ENCODE measurements around the gene COL24A1.

The COL24A1 gene

DNA sequence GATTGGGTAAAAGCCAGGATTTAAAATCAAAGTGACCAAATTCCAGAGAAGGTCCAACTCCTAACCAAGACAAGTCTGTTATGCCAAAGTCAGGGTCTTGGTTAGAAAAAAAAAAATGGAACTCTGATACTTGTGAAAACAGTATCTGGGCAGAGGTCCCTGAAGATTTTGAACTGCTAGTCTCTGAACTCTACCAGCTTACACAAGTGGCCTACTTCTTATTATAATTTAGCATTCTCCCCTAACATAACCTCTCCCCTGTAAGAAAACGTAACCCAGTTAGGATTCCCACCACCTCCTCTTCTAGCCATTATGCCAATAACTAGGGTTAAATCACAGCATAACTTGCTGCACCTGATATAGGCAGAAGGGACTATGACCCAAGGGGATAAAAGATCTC is 220.5 kb downstream of the COL24A1 start:
- no peak for TF ChIP-seq CTCF (IDR thresholded peaks at IDR 0.05; ENCODE audit: extremely low read depth, missing control alignments)
- no peak for DNase-seq (ENCODE audit: low spot score)

DNA sequence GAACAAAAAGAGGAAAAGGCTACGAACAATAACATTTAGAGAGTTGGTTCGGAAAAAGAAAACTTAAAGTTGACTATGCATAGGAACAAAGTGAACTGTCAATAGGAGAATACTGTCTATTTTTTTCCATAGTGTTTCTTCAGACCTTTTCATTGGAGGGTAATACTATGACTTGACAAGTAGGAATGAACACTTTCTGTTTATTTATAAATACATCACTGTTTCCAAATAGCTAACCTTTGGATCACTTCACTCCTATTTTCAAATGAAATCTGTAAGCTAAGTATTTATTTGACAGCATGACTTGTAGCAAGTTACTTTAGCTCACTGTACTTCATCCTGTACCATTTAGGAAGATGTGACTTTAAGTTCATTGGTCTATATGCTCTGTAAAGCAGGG is 221.3 kb downstream of the COL24A1 start:
- DNase-seq (ENCODE audit: low spot score), result no peak
- TF ChIP-seq CTCF (IDR thresholded peaks at IDR 0.05; ENCODE audit: extremely low read depth, missing control alignments), result no peak

DNA sequence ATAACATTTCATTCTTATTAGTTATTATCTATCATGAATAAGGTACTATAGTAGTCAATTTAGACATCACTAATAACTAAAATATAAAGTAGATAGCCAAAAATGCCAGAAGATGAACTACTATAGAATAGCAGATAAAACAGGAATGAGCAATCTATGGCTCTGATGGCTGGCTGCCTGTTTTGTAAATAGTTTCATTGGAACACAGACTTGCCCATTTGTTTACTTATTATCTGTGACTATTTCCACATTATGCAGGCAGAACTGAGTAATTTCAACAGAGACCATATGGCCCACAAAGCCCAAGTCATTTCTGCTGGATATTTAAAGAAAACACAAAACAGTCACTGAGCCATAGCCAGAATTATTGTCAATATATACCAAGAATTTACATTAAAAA is 222.1 kb downstream of the COL24A1 start:
- no peak for TF ChIP-seq CTCF (IDR thresholded peaks at IDR 0.05; ENCODE audit: extremely low read depth, missing control alignments)
- DNase-seq (ENCODE audit: low spot score), result no peak

DNA sequence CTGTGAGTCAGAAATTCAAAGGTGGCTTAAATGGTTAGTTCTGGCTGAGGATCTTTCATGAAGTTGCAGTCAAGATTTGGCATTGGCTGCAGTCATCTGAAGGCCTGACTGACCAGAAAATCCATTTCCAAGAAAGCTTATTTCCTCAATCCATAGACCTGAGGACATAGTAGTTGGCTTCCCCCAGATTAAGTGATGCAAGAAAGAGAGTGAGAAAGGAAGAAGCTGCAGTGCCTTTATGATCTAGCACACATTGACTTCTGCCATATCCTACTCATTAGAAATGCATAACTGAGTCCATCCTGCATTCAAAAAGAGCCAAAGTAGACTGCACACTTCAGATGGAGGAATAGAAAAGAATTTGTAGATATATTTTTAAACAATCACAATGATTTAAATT is 222.6 kb downstream of the COL24A1 start:
- no peak for TF ChIP-seq CTCF (IDR thresholded peaks at IDR 0.05; ENCODE audit: extremely low read depth, missing control alignments)
- DNase-seq (ENCODE audit: low spot score), result no peak

GRCh38 chr1:85911742-85912141 is 244.8 kb downstream of the COL24A1 start:
- TF ChIP-seq CTCF (IDR thresholded peaks at IDR 0.05; ENCODE audit: extremely low read depth, missing control alignments), result no peak
- no peak for DNase-seq (ENCODE audit: low spot score)

- no peak for DNase-seq (ENCODE audit: low spot score)
- TF ChIP-seq CTCF (IDR thresholded peaks at IDR 0.05; ENCODE audit: extremely low read depth, missing control alignments), result no peak
Measured at GRCh38 chr1:85900921-85901320, 255.7 kb downstream of the COL24A1 start.

GRCh38 chr1:85898861-85899260 is 257.7 kb downstream of the COL24A1 start:
- DNase-seq (ENCODE audit: low spot score), result no peak
- no peak for TF ChIP-seq CTCF (IDR thresholded peaks at IDR 0.05; ENCODE audit: extremely low read depth, missing control alignments)
